AG08395 (cell line): ENCODE data around the gene BCL2L1.
"Not testable (repeated sequence)": the region's sequence is repeated elsewhere in the genome, so short reads cannot be mapped to it uniquely, and the experiment has no call there.

Experiments used
- DNase-seq: peaks from one replicate; pipeline ENCODE4 v3.0.0; 2012; ENCODE audit warnings: mixed read lengths, low spot score

The BCL2L1 gene

GRCh38 chr20:31674895-31675827 lies 47.5 kb downstream of the BCL2L1 start:
- peak; percentile 74 for DNase-seq

GRCh38 chr20:31673943-31674463 lies 48.7 kb downstream of the BCL2L1 start:
- DNase-seq, result no peak

- no peak for DNase-seq
Measured at GRCh38 chr20:31673435-31673834, 49.2 kb downstream of the BCL2L1 start.

- DNase-seq, result no peak
Measured at GRCh38 chr20:31671324-31671723, 51.3 kb downstream of the BCL2L1 start.

GRCh38 chr20:31670371-31671228 lies 52.1 kb downstream of the BCL2L1 start:
- peak; percentile 41 for DNase-seq

- no peak for DNase-seq
Measured at GRCh38 chr20:31669876-31670275, 52.8 kb downstream of the BCL2L1 start.

GRCh38 chr20:31668944-31669343 lies 53.7 kb downstream of the BCL2L1 start:
- not testable (repeated sequence) for DNase-seq

GRCh38 chr20:31667315-31668285 lies 55.1 kb downstream of the BCL2L1 start:
- no peak for DNase-seq

- peak; percentile 28 for DNase-seq
Measured at GRCh38 chr20:31666258-31667042, 56.2 kb downstream of the BCL2L1 start.

- no peak for DNase-seq
Measured at GRCh38 chr20:31665753-31666152, 56.9 kb downstream of the BCL2L1 start.

GRCh38 chr20:31664696-31665354 lies 57.8 kb downstream of the BCL2L1 start:
- no peak for DNase-seq

- no peak for DNase-seq
Measured at GRCh38 chr20:31663838-31664695, 58.6 kb downstream of the BCL2L1 start.

GRCh38 chr20:31663524-31663837 lies 59.2 kb downstream of the BCL2L1 start:
- no peak for DNase-seq

- no peak for DNase-seq
Measured at GRCh38 chr20:31662372-31662854, 60.3 kb downstream of the BCL2L1 start.

GRCh38 chr20:31661625-31662371 lies 60.9 kb downstream of the BCL2L1 start:
- DNase-seq, result peak; percentile 91

GRCh38 chr20:31654534-31654933 lies 68.1 kb downstream of the BCL2L1 start:
- DNase-seq, result no peak

- no peak for DNase-seq
Measured at GRCh38 chr20:31653561-31653960, 69.1 kb downstream of the BCL2L1 start.

GRCh38 chr20:31652917-31653396 lies 69.7 kb downstream of the BCL2L1 start:
- DNase-seq, result peak; percentile 64
